Upper lobe of right lung (tissue), 1 donor: ENCODE measurements around the gene CCDC12. TPM values are rescaled to one million over a fixed set of nuclear protein-coding genes. Genes with fewer than 3 reads are reported as not detected.

Experiments
- ATAC-seq: fragments of 200-7000 bp; cut with Tn5 transposase; one replicate; pipeline ENCODE4 v1.9.1; 2020; ENCODE audit warnings: mild to moderate bottlenecking, moderate library complexity
- DNase-seq: peaks from one replicate; pipeline ENCODE4 v3.0.0-alpha.2; 2020
- H3K27ac ChIP-seq: fragments of 200-600 bp; one replicate; pipeline ENCODE4 v1.8.0; 2022
- H3K27me3 ChIP-seq: fragments of 200-600 bp; one replicate; pipeline ENCODE4 v1.8.0; 2022; ENCODE audit warnings: mild to moderate bottlenecking
- H3K36me3 ChIP-seq: fragments of 200-600 bp; one replicate; pipeline ENCODE4 v1.8.0; 2022
- H3K4me1 ChIP-seq: fragments of 200-600 bp; one replicate; pipeline ENCODE4 v1.8.0; 2022
- H3K4me3 ChIP-seq: fragments of 200-600 bp; one replicate; pipeline ENCODE4 v1.8.0; 2022; ENCODE audit warnings: mild to moderate bottlenecking
- H3K9me3 ChIP-seq: fragments of 200-600 bp; one replicate; pipeline ENCODE4 v1.8.0; 2022
- intact Hi-C: fragments of 100-400 bp; cut with DNase I; formaldehyde crosslinking; loops from one replicate; pipeline ENCODE4 v1.11.0; 2022
- total RNA-seq: library from RNA; stranded (reverse); fragmentation: NEBNext Ultra II Directional; extraction: Animal tissue kit (Norgen Biotek cat#: 25700); gene quantifications from one replicate; pipeline ENCODE4 v1.2.1, GENCODE V29; 2021
- TF ChIP-seq, protein P1 (sequence below): fragments of 200-600 bp; IDR thresholded peaks from one replicate; pipeline ENCODE4 v1.8.0; 2022; ENCODE audit warnings: antibody characterized with exemption
- donor health status: DM: no; HTN: yes; CAD: no; lungs with severe emphysema.

CCDC12 gene
- total RNA-seq, 1 donor from 2014 or later, result 42.1 TPM

DNA sequence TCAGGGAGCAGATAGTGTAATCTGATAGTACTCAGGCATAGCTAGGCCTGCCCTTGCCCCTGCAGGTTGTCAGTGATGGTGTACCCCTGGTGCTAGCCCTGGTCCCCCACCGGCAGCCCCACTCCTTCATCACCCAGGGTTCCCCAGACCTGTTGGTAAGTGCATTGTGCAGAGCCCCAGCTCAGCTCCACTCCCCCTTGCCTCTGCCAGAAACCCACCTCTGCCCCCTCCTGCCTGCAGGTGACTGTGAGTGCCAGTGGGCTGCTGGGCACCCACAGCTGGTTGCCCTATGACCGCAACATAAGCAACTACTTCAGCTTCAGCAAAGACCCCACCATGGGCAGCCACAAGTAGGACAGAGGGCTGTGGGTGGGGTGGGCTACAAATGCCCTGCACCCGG lies 30.5 kb upstream of the CCDC12 start:
- peaks cover 11% of the 10 kb centered on the region for H3K4me1 ChIP-seq
- ATAC-seq, result no peak
- H3K27ac ChIP-seq, result no peak overlapping the region
- no peak overlapping the region for H3K4me3 ChIP-seq
- no peaks in the 10 kb centered on the region for H3K9me3 ChIP-seq
- DNase-seq, result peak; percentile 53
- no peaks in the 10 kb centered on the region for H3K27me3 ChIP-seq
- H3K36me3 ChIP-seq, result peaks cover 47% of the 10 kb centered on the region
- TF ChIP-seq, protein P1, sequence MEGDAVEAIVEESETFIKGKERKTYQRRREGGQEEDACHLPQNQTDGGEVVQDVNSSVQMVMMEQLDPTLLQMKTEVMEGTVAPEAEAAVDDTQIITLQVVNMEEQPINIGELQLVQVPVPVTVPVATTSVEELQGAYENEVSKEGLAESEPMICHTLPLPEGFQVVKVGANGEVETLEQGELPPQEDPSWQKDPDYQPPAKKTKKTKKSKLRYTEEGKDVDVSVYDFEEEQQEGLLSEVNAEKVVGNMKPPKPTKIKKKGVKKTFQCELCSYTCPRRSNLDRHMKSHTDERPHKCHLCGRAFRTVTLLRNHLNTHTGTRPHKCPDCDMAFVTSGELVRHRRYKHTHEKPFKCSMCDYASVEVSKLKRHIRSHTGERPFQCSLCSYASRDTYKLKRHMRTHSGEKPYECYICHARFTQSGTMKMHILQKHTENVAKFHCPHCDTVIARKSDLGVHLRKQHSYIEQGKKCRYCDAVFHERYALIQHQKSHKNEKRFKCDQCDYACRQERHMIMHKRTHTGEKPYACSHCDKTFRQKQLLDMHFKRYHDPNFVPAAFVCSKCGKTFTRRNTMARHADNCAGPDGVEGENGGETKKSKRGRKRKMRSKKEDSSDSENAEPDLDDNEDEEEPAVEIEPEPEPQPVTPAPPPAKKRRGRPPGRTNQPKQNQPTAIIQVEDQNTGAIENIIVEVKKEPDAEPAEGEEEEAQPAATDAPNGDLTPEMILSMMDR, result no peak
- intact Hi-C loops, result no loop called here

DNA sequence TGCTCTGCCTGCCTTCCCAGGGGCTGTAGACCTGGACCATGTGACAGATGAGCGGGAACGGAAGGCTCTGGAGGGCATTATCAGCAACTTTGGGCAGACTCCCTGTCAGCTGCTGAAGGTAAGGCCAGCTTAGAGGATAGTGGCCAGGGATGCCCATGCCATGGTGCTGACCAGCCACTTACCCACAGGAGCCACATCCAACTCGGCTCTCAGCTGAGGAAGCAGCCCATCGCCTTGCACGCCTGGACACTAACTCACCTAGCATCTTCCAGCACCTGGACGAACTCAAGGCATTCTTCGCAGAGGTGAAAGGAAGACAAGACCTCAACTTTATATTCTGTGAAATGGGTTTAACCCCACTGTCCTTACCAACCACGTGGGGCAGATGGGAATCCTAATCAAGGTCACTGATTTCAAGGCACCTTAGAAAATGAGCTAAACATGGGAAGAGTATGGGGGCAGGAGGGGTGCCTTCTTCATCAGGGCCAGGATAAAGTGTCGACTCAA lies 29.7 kb upstream of the CCDC12 start:
- Histone ChIP-seq H3K27ac (no peak overlapping the region), H3K36me3 (peaks cover 55% of the 10 kb centered on the region), H3K4me1 (peaks cover 11% of the 10 kb centered on the region), H3K27me3 (no peaks in the 10 kb centered on the region), H3K4me3 (no peak overlapping the region), H3K9me3 (no peaks in the 10 kb centered on the region)
- ATAC-seq (no peak), DNase-seq (peak; percentile 48)
- TF ChIP-seq, protein P1, result no peak
- intact Hi-C loops, result no loop called here

DNA sequence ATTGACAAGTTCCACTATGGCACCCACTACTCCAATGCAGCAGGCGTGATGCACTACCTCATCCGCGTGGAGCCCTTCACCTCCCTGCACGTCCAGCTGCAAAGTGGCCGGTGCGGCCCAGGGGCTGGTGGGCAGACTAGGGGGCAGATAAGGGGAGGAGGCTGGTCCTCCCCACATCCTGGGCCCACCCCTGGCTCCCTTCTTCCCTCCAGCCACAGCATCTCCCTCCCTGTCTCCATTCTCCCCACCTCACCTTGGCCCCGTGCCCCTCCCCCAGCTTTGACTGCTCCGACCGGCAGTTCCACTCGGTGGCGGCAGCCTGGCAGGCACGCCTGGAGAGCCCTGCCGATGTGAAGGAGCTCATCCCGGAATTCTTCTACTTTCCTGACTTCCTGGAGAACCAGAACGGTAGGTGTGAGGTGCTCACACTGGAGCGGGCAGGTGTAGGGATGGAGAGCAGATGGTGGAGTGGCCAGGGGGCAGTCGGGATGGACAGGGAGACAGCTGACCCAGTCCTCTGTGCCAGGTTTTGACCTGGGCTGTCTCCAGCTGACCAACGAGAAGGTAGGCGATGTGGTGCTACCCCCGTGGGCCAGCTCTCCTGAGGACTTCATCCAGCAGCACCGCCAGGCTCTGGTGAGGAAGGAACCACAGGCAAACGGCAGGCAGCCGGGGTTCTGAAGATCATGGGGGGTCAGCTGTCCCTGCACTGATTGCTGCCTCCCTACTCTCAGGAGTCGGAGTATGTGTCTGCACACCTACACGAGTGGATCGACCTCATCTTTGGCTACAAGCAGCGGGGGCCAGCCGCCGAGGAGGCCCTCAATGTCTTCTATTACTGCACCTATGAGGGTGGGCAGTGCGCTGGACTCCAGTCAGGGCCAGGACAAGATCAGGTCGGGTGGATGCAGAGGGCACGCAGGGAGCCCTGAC lies 28.9 kb upstream of the CCDC12 start:
- TF ChIP-seq, protein P1, result no peak
- Histone ChIP-seq H3K4me3 (no peak overlapping the region), H3K36me3 (peaks cover 62% of the 10 kb centered on the region), H3K9me3 (no peaks in the 10 kb centered on the region), H3K4me1 (peaks cover 11% of the 10 kb centered on the region), H3K27me3 (no peaks in the 10 kb centered on the region), H3K27ac (no peak overlapping the region)
- ATAC-seq (no peak), DNase-seq (peak; percentile 71)
- intact Hi-C loops, result no loop called here

DNA sequence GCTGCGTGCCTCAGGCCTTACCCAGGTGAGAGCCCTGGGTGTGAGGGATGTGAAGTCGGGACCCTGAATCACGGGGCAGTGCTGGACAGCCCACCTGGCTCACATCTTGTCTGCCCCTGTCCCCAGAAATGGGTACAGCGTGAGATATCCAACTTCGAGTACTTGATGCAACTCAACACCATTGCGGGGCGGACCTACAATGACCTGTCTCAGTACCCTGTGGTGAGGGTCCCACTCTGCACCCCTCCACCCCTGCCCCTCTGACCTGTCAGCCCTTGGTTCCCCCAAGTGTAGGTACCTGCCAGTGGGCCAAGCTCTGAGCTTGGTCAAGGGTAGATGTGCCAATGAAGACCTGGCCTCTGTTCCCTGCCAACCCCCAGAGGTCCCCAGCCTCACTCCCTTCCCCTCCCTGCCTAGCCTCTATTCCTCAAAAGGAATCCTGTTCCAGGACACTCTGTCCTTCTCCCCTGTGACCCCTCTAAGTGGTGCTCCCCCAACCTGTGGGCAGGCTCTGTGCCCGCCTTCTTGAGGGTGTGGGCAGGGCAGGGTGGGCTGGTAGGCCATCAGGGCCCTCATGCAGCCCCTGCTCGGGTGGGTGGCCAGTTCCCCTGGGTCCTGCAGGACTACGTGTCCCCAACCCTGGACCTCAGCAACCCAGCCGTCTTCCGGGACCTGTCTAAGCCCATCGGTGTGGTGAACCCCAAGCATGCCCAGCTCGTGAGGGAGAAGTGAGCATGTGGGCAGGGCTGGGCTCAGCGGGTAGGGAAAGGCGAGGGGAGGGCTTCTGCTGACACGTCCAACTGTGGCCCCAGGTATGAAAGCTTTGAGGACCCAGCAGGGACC lies 28.0 kb upstream of the CCDC12 start:
- Histone ChIP-seq H3K36me3 (peaks cover 71% of the 10 kb centered on the region), H3K4me3 (no peak overlapping the region), H3K4me1 (peaks cover 5% of the 10 kb centered on the region), H3K27me3 (no peaks in the 10 kb centered on the region), H3K27ac (no peak overlapping the region), H3K9me3 (no peaks in the 10 kb centered on the region)
- intact Hi-C loops, result no loop called here
- no peak for ATAC-seq
- TF ChIP-seq, protein P1, result no peak
- peak; percentile 60 for DNase-seq

GRCh38 chr3:47003461-47004368 lies 27.2 kb upstream of the CCDC12 start:
- Histone ChIP-seq H3K36me3 (peaks cover 74% of the 10 kb centered on the region), H3K4me1 (peaks cover 1% of the 10 kb centered on the region), H3K27me3 (no peaks in the 10 kb centered on the region), H3K9me3 (no peaks in the 10 kb centered on the region), H3K4me3 (no peak overlapping the region), H3K27ac (no peak overlapping the region)
- ATAC-seq, result no peak
- intact Hi-C loops, result no loop called here
- TF ChIP-seq, protein P1, result no peak
- DNase-seq, result peak; percentile 51
